Epithelial cell of esophagus (primary cell): ENCODE measurements around the gene GUCY2D.

Experiments
- DNase-seq: peaks from one replicate; pipeline ENCODE4 v3.0.0; 2010; ENCODE audit warnings: low read depth
- H3K4me3 ChIP-seq: 2 replicates; pipeline ENCODE4 v1.5.1; 2011; ENCODE audit warnings: mild to moderate bottlenecking, low read length, control low read depth
- CTCF ChIP-seq: IDR thresholded peaks from 2 replicates; pipeline ENCODE4 v1.5.1; 2011; ENCODE audit warnings: low read depth, mild to moderate bottlenecking, low read length, control low read depth, inconsistent platforms; ENCODE audit not compliant: insufficient read depth; ENCODE audit errors: missing control alignments

GUCY2D gene

GRCh38 chr17:8016632-8017424 is 14.4 kb downstream of the GUCY2D start:
- peak; percentile 70 for DNase-seq
- peak overlapping the region; percentile 38 for H3K4me3 ChIP-seq
- peak; percentile 79 for TF ChIP-seq CTCF

DNA sequence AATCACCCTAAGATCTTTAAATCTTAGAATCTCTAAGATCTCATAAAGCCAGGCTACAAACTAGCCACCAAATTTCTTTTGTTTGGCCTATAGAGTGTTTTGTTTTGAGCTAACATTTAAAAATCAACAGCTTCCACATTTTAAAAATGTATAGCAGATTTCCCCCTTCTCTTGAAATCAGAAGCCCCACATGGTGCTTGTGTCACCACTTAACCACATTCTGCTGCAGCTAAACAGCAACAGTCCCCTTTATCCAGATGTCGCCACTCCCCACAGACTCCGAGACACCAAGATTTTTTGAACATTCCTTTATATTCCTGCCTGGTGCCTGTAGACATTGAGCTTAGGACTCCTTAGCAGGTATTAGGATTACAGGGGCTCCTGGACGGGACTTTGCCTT is 16.0 kb downstream of the GUCY2D start:
- no peak for DNase-seq
- no peak overlapping the region for H3K4me3 ChIP-seq
- no peak for TF ChIP-seq CTCF

- no peak overlapping the region for H3K4me3 ChIP-seq
- TF ChIP-seq CTCF: no peak
- DNase-seq: peak; percentile 94
Observed at GRCh38 chr17:8019166-8019565, 16.8 kb downstream of the GUCY2D start.

DNA sequence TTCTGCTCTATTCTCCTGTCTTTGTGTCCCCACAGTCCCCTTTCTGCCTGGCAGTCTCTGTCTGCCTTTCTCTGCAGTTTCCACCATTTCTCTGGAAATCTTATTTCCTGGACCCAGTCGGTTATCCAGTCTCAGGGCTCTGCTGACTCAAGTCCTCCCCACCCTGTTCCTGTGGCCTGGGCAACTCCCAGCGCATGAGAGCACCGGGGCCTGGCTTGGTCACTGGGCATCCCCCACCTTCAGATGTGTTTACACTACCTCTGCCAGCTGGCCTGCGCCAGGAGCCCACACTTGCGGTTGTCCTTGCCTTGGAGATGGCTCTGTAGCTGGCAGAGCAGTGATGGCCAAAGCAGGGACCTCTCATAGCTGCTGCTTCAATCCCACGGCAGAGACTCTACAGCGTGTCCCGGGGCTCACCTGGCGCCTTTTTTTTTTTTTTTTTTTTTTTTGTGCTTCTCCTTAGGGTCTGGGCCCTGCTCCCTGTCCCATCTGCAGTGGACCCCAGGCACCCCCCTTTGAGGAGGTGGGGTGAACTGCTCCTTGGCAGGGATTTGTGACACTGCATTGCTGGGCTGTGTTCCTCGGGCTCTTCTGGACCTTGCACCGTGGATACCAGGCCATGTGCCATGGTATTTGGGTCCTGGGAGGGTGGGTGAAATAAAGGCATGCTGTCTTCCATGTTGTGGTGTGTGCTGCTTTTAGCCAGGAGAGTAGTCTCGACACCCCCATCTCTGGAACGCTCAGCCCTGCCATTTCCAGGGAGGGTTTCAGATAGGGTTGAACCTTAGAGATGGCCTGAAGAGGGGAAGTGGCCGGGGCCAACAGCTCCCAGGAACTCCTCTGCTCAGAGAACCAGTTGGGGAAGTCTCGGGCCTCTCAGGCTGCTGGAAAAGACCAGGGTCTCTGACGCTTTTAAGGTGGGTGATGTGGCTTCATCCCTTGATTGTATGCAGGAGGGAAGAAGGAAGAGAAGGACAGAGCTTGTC is 17.5 kb downstream of the GUCY2D start:
- no peak for TF ChIP-seq CTCF
- DNase-seq: peak; percentile 92
- H3K4me3 ChIP-seq: no peak overlapping the region

DNA sequence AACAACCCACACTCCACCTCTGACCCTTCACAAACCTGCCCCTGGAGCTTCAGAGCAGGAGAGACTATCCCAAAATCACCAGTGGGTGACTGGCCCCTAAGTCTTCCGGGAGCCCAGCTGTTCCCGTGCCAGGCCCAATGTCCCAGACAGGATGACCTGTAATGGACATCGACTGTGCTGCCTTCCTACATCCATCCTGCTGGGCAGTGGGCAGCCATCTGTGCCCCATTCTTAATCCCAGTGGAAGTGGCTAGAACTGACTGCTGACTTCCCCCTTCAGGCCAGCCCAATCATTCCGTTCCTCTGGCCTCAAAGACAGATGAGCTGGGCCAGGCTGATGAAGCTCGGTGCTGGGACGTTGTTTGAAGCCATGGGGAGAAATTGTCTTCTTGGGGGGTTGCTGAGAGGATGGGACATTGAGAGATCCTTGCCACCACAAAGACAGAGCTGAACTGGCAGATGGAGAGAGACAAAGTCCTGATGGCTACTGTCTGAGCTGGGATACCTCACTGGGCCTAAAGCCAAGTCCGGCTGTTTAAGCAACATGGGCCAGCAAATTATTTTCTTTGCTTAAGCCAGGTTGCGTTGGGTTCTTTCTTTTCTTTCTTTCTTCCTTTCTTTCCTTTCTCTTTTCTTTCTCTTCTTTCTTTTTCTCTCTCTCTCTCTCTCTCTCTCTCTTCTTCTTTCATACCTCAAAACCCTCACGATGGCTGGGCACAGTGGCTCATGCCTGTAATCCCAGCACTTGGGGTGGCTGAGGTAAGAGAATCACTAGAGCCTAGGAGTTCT is 18.6 kb downstream of the GUCY2D start:
- TF ChIP-seq CTCF: no peak
- no peak for DNase-seq
- no peak overlapping the region for H3K4me3 ChIP-seq

DNA sequence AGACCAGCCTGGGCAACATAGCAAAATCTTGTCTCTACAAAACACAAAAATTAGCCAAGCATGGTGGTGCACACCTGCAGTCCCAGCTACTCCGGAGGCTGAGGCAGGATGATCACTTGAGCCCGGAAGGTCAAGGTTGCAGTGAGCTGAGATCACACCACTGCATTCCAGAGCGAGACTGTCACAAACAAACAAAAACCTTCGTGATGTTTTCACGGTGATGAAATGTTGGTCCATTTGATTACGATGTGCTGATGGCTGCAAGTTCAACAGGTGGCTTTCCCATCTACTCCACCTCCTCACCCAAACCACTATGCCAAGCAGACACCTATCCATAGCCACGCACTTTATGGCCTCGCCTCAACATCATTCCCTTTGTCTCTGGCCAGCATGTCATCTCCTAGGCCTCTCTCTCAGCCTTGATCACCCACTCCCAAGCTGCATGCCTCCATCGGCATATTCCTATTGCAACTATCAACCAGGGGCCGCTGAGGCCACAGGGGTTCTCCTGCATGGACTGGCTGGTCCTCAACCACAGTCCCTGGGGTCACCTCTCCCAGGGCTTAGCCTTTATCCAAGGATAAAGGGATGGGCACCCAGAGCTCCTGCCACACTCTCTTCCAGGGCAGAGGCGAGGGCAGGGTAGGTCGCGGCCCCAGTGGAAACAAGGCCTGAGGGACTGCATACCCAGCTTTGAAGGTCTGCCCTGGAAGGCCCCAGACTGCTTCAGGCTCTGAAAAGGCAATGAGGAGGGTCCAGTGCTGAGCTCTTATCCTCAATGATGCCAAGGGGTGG is 19.3 kb downstream of the GUCY2D start:
- TF ChIP-seq CTCF: no peak
- peak; percentile 48 for DNase-seq

More for the DNA sequence above, 19.3 kb downstream of the GUCY2D start:
- no peak overlapping the region for H3K4me3 ChIP-seq
